A172 (cell line): ENCODE results near the gene PPM1M. TPM values are rescaled to one million over a fixed set of nuclear protein-coding genes. Genes with fewer than 3 reads are reported as not detected.
"Not testable (repeated sequence)": the region's sequence is repeated elsewhere in the genome, so short reads cannot be mapped to it uniquely, and the experiment has no call there.

Experiments used
- DNase-seq: peaks from one replicate; pipeline ENCODE4 v3.0.0-alpha.2; 2015; ENCODE audit warnings: low spot score
- total RNA-seq: library from RNA; depleted of rRNA; stranded (reverse); fragments of >200 nt; shearing (Covaris generic); gene quantifications from 2 replicates; pipeline ENCODE4 v1.2.3, GENCODE V29; 2014

Gene PPM1M
- total RNA-seq, 1 experiment from 2014 or later: 19.5 TPM

- DNase-seq: no peak
These were observed 1.3 kb downstream of the PPM1M start for GRCh38 chr3:52246728-52247408.

GRCh38 chr3:52247409-52248164, 2.0 kb downstream of the PPM1M start:
- no peak for DNase-seq

- DNase-seq: no peak
These were observed 2.6 kb downstream of the PPM1M start for GRCh38 chr3:52248165-52248541.

- no peak for DNase-seq
These were observed 3.4 kb downstream of the PPM1M start for GRCh38 chr3:52248816-52249547.

- no peak for DNase-seq
These were observed 4.1 kb downstream of the PPM1M start for GRCh38 chr3:52249683-52250082.

- no peak for DNase-seq
These were observed 4.6 kb downstream of the PPM1M start for GRCh38 chr3:52250122-52250521.

GRCh38 chr3:52253314-52254304, 8.1 kb downstream of the PPM1M start:
- no peak for DNase-seq

GRCh38 chr3:52254608-52255007, 9.0 kb downstream of the PPM1M start:
- no peak for DNase-seq

GRCh38 chr3:52256159-52256558, 10.6 kb downstream of the PPM1M start:
- no peak for DNase-seq

GRCh38 chr3:52256622-52257021, 11.1 kb downstream of the PPM1M start:
- no peak for DNase-seq

- no peak for DNase-seq
These were observed 12.4 kb downstream of the PPM1M start for GRCh38 chr3:52257911-52258310.

- no peak for DNase-seq
These were observed 13.5 kb downstream of the PPM1M start for GRCh38 chr3:52259035-52259434.

- no peak for DNase-seq
These were observed 13.9 kb downstream of the PPM1M start for GRCh38 chr3:52259448-52259847.

- DNase-seq: no peak
These were observed 16.9 kb downstream of the PPM1M start for GRCh38 chr3:52262447-52262846.

GRCh38 chr3:52265387-52265786, 19.8 kb downstream of the PPM1M start:
- DNase-seq: no peak

- DNase-seq: no peak
These were observed 22.5 kb downstream of the PPM1M start for GRCh38 chr3:52268036-52268435.

GRCh38 chr3:52269776-52270175, 24.2 kb downstream of the PPM1M start:
- DNase-seq: no peak

- no peak for DNase-seq
These were observed 24.7 kb downstream of the PPM1M start for GRCh38 chr3:52270252-52270754.

GRCh38 chr3:52272172-52272571, 26.6 kb downstream of the PPM1M start:
- DNase-seq: not testable (repeated sequence)

- DNase-seq: no peak
These were observed 27.3 kb downstream of the PPM1M start for GRCh38 chr3:52272831-52273230.

GRCh38 chr3:52274781-52275180, 29.2 kb downstream of the PPM1M start:
- not testable (repeated sequence) for DNase-seq
